Myometrial cell (primary cell): Measurements from ENCODE around the gene DRD3. TPM values are rescaled to one million over a fixed set of nuclear protein-coding genes. Genes with fewer than 3 reads are reported as not detected.

Source experiments
- total RNA-seq: library from RNA; depleted of rRNA; stranded (reverse); fragments of >200 nt; gene quantifications from 2 replicates; pipeline ENCODE4 v1.2.3, GENCODE V29; 2015

DRD3 gene
- not detected in 2 replicates for total RNA-seq

DNA sequence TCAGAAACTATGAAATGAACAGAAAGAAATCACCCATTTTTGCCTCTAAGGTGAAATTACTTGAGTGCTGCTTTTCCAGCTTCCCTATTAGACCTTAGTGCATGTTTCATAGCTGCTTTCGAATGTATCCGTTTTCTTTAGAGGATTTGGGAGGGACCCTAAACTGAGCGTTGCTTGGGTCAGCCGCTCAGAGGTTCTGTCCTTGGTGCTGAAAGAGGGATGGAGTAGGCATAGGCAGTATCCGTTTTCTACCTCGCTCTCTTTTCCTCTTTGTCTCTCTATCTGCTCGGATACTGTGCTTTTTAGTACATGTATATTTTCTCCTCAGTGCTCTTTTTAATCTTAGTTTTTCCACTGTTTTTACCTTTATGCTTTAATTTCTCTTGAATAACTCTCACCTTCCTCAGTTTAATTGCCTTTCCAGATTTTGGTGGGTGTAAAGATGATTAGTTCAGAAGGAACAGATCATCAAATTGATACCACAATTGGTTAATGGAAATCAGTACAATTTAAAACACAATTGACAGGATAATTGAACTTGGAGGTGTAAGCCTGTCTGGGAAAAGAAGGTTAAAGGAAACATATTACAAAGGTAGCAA lies at the start of gene DRD3:
Gene DRD3, minus strand, starts transcription at position 283 of the 599 bp plus-strand sequence. CDS start 7,060 bp downstream, outside the sequence.

Other genes starting within 250 kb of the DRD3 start
- 0.35 TPM in 1 of 2 replicates, not detected in the other for gene ZDHHC23, start 231.0 kb downstream of the DRD3 start, total RNA-seq
- gene CCDC191, start 122.5 kb downstream of the DRD3 start, total RNA-seq = 0.86 and 2.5 TPM in 2 replicates
- 8.9 and 10.6 TPM in 2 replicates for gene QTRT2, start 122.3 kb downstream of the DRD3 start, total RNA-seq
- not detected in 2 replicates for gene ZNF80, start 58.5 kb upstream of the DRD3 start, total RNA-seq
- not detected in 2 replicates for gene TIGIT, start 115.0 kb upstream of the DRD3 start, total RNA-seq